WTC11 (cell line): Measurements from ENCODE around the gene SCYL3. TPM values are rescaled to one million over a fixed set of nuclear protein-coding genes. Genes with fewer than 3 reads are reported as not detected.
"Not testable (repeated sequence)": the region's sequence is repeated elsewhere in the genome, so short reads cannot be mapped to it uniquely, and the experiment has no call there.

Experiments
- ATAC-seq: fragments of 200-7000 bp; cut with Tn5 transposase; 2 replicates; pipeline ENCODE4 v1.10.0; 2021; ENCODE audit warnings: mild to moderate bottlenecking, moderate library complexity
- CTCF ChIA-PET: fragments of 300-600 bp; sonication (Branson Sonifier 250); formaldehyde crosslinking; loops from one replicate; lab custom pipeline; 2021; ENCODE audit warnings: antibody characterized with exemption; lab: Charles Lee
- POLR2A ChIA-PET: fragments of 350-600 bp; sonication (Branson Sonifier 250); formaldehyde crosslinking; loops from one replicate; lab custom pipeline; 2021; ENCODE audit warnings: antibody characterized with exemption; lab: Charles Lee
- DNase-seq: peaks from one replicate; pipeline ENCODE4 v3.0.0; 2021; ENCODE audit warnings: low spot score
- H3K27ac Mint-ChIP-seq: 2 replicates; pipeline ENCODE4 v1.8.0; 2021; ENCODE audit warnings: mixed read lengths
- H3K27me3 Mint-ChIP-seq: 2 replicates; pipeline ENCODE4 v1.8.0; 2021; ENCODE audit warnings: low read depth, mild to moderate bottlenecking, moderate library complexity, mixed read lengths
- H3K36me3 Mint-ChIP-seq: 2 replicates; pipeline ENCODE4 v1.8.0; 2021; ENCODE audit warnings: mixed read lengths
- H3K4me1 Mint-ChIP-seq: 2 replicates; pipeline ENCODE4 v1.8.0; 2022; ENCODE audit warnings: mixed read lengths
- H3K4me3 Mint-ChIP-seq: 2 replicates; pipeline ENCODE4 v1.8.0; 2021; ENCODE audit warnings: mild to moderate bottlenecking, moderate library complexity, mixed read lengths
- H3K9me3 Mint-ChIP-seq: 2 replicates; pipeline ENCODE4 v1.8.0; 2021; ENCODE audit warnings: mixed read lengths
- AR ChIP-seq: fragments of 250-450 bp; sonication (Bioruptor Pico); IDR thresholded peaks from 2 replicates; pipeline ENCODE4 v1.9.0; 2021; ENCODE audit warnings: mild to moderate bottlenecking
- ATF2 ChIP-seq: sonication (generic); formaldehyde crosslinking; IDR thresholded peaks from 2 replicates; pipeline ENCODE4 v1.8.1; 2022; ENCODE audit warnings: low read depth, missing genetic modification reagents, borderline replicate concordance
- ATF6 ChIP-seq: sonication (generic); formaldehyde crosslinking; IDR thresholded peaks from 2 replicates; pipeline ENCODE4 v1.8.1; 2023; ENCODE audit warnings: mild to moderate bottlenecking, missing genetic modification reagents
- CBFB ChIP-seq: sonication (generic); formaldehyde crosslinking; IDR thresholded peaks from 2 replicates; pipeline ENCODE4 v1.8.1; 2022; ENCODE audit warnings: mild to moderate bottlenecking, low read depth, missing genetic modification reagents
- CREM ChIP-seq: sonication (generic); formaldehyde crosslinking; IDR thresholded peaks from 2 replicates; pipeline ENCODE4 v1.8.1; 2022; ENCODE audit warnings: mild to moderate bottlenecking, missing genetic modification reagents, moderate library complexity
- CTCF ChIP-seq: fragments of 200-600 bp; IDR thresholded peaks from 2 replicates; pipeline ENCODE4 v1.8.0; 2022; ENCODE audit warnings: antibody characterized with exemption
- FOXK1 ChIP-seq: sonication (generic); formaldehyde crosslinking; IDR thresholded peaks from 2 replicates; pipeline ENCODE4 v1.8.0; 2022; ENCODE audit warnings: mild to moderate bottlenecking, moderate library complexity, missing genetic modification reagents
- FOXP1 ChIP-seq: sonication (generic); formaldehyde crosslinking; IDR thresholded peaks from 2 replicates; pipeline ENCODE4 v1.8.0; 2022; ENCODE audit warnings: missing genetic modification reagents, mild to moderate bottlenecking, moderate library complexity, borderline replicate concordance
- GTF2I ChIP-seq: fragments of 250-450 bp; sonication (Bioruptor Pico); conservative IDR thresholded peaks from 2 replicates; pipeline ENCODE4 v1.4.0; 2021; ENCODE audit warnings: mild to moderate bottlenecking
- HMGA2 ChIP-seq: fragments of 250-450 bp; sonication (Bioruptor Pico); IDR thresholded peaks from 2 replicates; pipeline ENCODE4 v1.4.0; 2021; ENCODE audit warnings: mild to moderate bottlenecking, moderate library complexity
- JAZF1 ChIP-seq: fragments of 250-450 bp; sonication (Bioruptor Pico); IDR thresholded peaks from 2 replicates; pipeline ENCODE4 v1.9.0; 2021; ENCODE audit warnings: moderate library complexity, mild to moderate bottlenecking, inconsistent platforms
- NFYB ChIP-seq: sonication (generic); formaldehyde crosslinking; conservative IDR thresholded peaks from 2 replicates; pipeline ENCODE4 v1.8.0; 2022; ENCODE audit warnings: low read depth, missing genetic modification reagents
- NR1H2 ChIP-seq: sonication (generic); formaldehyde crosslinking; IDR thresholded peaks from 2 replicates; pipeline ENCODE4 v1.9.0; 2021; ENCODE audit warnings: mild to moderate bottlenecking, moderate library complexity, missing genetic modification reagents
- NR3C1 ChIP-seq: sonication (generic); formaldehyde crosslinking; conservative IDR thresholded peaks from 2 replicates; pipeline ENCODE4 v1.8.1; 2023; ENCODE audit warnings: low read depth, mild to moderate bottlenecking, missing genetic modification reagents
- OVOL2 ChIP-seq: fragments of 250-450 bp; sonication (Bioruptor Pico); IDR thresholded peaks from 2 replicates; pipeline ENCODE4 v1.9.0; 2021; ENCODE audit warnings: mild to moderate bottlenecking, borderline replicate concordance
- PRRX2 ChIP-seq: fragments of 250-450 bp; sonication (Bioruptor Pico); IDR thresholded peaks from 2 replicates; pipeline ENCODE4 v1.8.0; 2021; ENCODE audit warnings: mild to moderate bottlenecking
- RORB ChIP-seq: fragments of 250-450 bp; sonication (Bioruptor Pico); IDR thresholded peaks from 2 replicates; pipeline ENCODE4 v1.9.0; 2021; ENCODE audit warnings: mild to moderate bottlenecking
- SMAD3 ChIP-seq: sonication (generic); formaldehyde crosslinking; IDR thresholded peaks from 2 replicates; pipeline ENCODE4 v1.8.0; 2022; ENCODE audit warnings: missing genetic modification reagents, mild to moderate bottlenecking, borderline replicate concordance
- ZBTB21 ChIP-seq: sonication (generic); formaldehyde crosslinking; IDR thresholded peaks from 2 replicates; pipeline ENCODE4 v1.8.1; 2023; ENCODE audit warnings: mild to moderate bottlenecking, missing genetic modification reagents, borderline replicate concordance
- ZNF232 ChIP-seq: sonication (generic); formaldehyde crosslinking; IDR thresholded peaks from 2 replicates; pipeline ENCODE4 v1.8.0; 2022; ENCODE audit warnings: mild to moderate bottlenecking, missing genetic modification reagents
- ZNF263 ChIP-seq: sonication (generic); formaldehyde crosslinking; IDR thresholded peaks from 2 replicates; pipeline ENCODE4 v1.8.1; 2022; ENCODE audit warnings: low read depth, mild to moderate bottlenecking, moderate library complexity, missing genetic modification reagents
- ZNF281 ChIP-seq: sonication (generic); formaldehyde crosslinking; IDR thresholded peaks from 2 replicates; pipeline ENCODE4 v1.8.0; 2023; ENCODE audit warnings: mild to moderate bottlenecking, missing genetic modification reagents
- total RNA-seq: library from RNA; stranded (reverse); gene quantifications from 3 replicates; pipeline ENCODE4 v1.2.3, GENCODE V29; 2021

The SCYL3 gene
- total RNA-seq, 1 experiment from 2014 or later, result 5.3 TPM

GRCh38 chr1:169867012-169867675, 26.6 kb downstream of the SCYL3 start (continued):
- TF ChIP-seq CBFB (CRISPR knock-in tag), result no peak

- no peak overlapping the region for H3K4me3 Mint-ChIP-seq
- peaks cover 70% of the 10 kb centered on the region for H3K36me3 Mint-ChIP-seq
- H3K4me1 Mint-ChIP-seq, result no peaks in the 10 kb centered on the region
- ChIA-PET POLR2A (no interaction called here), CTCF (no interaction called here)
- ATAC-seq, result no peak
- H3K27me3 Mint-ChIP-seq, result no peaks in the 10 kb centered on the region
- TF ChIP-seq NR1H2 (CRISPR knock-in tag) (no peak), FOXK1 (no peak), NR3C1 (no peak), RORB (CRISPR knock-in tag) (no peak), HMGA2 (CRISPR knock-in tag) (no peak), ATF2 (no peak), GTF2I (no peak), ZNF263 (CRISPR knock-in tag) (no peak), SMAD3 (CRISPR knock-in tag) (no peak), AR (CRISPR knock-in tag) (no peak), NFYB (CRISPR knock-in tag) (no peak)
- H3K27ac Mint-ChIP-seq, result no peak overlapping the region
- H3K9me3 Mint-ChIP-seq, result peaks cover 4% of the 10 kb centered on the region
- DNase-seq, result no peak
Observed at GRCh38 chr1:169866577-169866976, 27.1 kb downstream of the SCYL3 start.

- ATAC-seq, H3K27me3 Mint-ChIP-seq, H3K9me3 Mint-ChIP-seq, DNase-seq, H3K4me1 Mint-ChIP-seq, CTCF ChIA-PET, H3K27ac Mint-ChIP-seq, H3K4me3 Mint-ChIP-seq, POLR2A ChIA-PET: not testable (repeated sequence)
- peaks cover 64% of the 10 kb centered on the region for H3K36me3 Mint-ChIP-seq
Observed at GRCh38 chr1:169864531-169864930, 29.2 kb downstream of the SCYL3 start.

- no peak for ATAC-seq
- H3K27me3 Mint-ChIP-seq, result no peaks in the 10 kb centered on the region
- TF ChIP-seq ZNF232 (CRISPR knock-in tag), result no peak
- no peak for TF ChIP-seq PRRX2 (CRISPR knock-in tag)
- no peak for TF ChIP-seq JAZF1
- no peak for TF ChIP-seq CREM (CRISPR knock-in tag)
- TF ChIP-seq ZNF281 (CRISPR knock-in tag), result no peak
- TF ChIP-seq FOXP1 (CRISPR knock-in tag), result no peak
- TF ChIP-seq CTCF, result no peak
- no peak for TF ChIP-seq ATF6 (CRISPR knock-in tag)
- TF ChIP-seq ZBTB21, result no peak
- no peak for TF ChIP-seq OVOL2 (CRISPR knock-in tag)
- no peak for TF ChIP-seq ZNF263 (CRISPR knock-in tag)
Observed at GRCh38 chr1:169860750-169861149, 32.9 kb downstream of the SCYL3 start.

More at GRCh38 chr1:169860750-169861149, 32.9 kb downstream of the SCYL3 start:
- Mint-ChIP-seq H3K27ac (peak overlapping the region; percentile 23), H3K36me3 (peaks cover 45% of the 10 kb centered on the region), H3K9me3 (no peaks in the 10 kb centered on the region), H3K4me1 (no peaks in the 10 kb centered on the region), H3K4me3 (no peak overlapping the region)
- no peak for DNase-seq
- ChIA-PET CTCF (no interaction called here), POLR2A (no interaction called here)
